GM19395 (cell line): ENCODE measurements around the gene RAB39A.
A peak's percentile ranks its signal among the peaks of the same experiment; 100 is the strongest.

Source experiments
- ATAC-seq: cut with Tn5 transposase; IDR thresholded peaks from one replicate; pipeline ENCODE4 v1.9.1; 2021; ENCODE audit warnings: mild to moderate bottlenecking, moderate library complexity; ENCODE audit not compliant: unreplicated experiment

Gene RAB39A

GRCh38 chr11:107961480-107961879, 33.2 kb downstream of the RAB39A start:
- ATAC-seq: no peak

GRCh38 chr11:107962181-107962580, 33.9 kb downstream of the RAB39A start:
- no peak for ATAC-seq

GRCh38 chr11:107963091-107963490, 34.8 kb downstream of the RAB39A start:
- no peak for ATAC-seq

GRCh38 chr11:107969219-107969618, 41.0 kb downstream of the RAB39A start:
- no peak for ATAC-seq

GRCh38 chr11:107970049-107970448, 41.8 kb downstream of the RAB39A start:
- no peak for ATAC-seq

- ATAC-seq: no peak
These were observed 45.4 kb downstream of the RAB39A start for GRCh38 chr11:107973641-107974040.

GRCh38 chr11:107988397-107989158, 60.3 kb downstream of the RAB39A start:
- no peak for ATAC-seq

- ATAC-seq: no peak
These were observed 63.7 kb downstream of the RAB39A start for GRCh38 chr11:107991868-107992414.

GRCh38 chr11:107996006-107996776, 67.9 kb downstream of the RAB39A start:
- ATAC-seq: no peak

- ATAC-seq: no peak
These were observed 70.5 kb downstream of the RAB39A start for GRCh38 chr11:107998761-107999160.

- ATAC-seq: peak; percentile 97
These were observed 71.7 kb downstream of the RAB39A start for GRCh38 chr11:107999759-108000455.

- ATAC-seq: no peak
These were observed 74.2 kb downstream of the RAB39A start for GRCh38 chr11:108002476-108002875.

GRCh38 chr11:108003623-108004022, 75.4 kb downstream of the RAB39A start:
- no peak for ATAC-seq

- no peak for ATAC-seq
These were observed 79.6 kb downstream of the RAB39A start for GRCh38 chr11:108007819-108008218.

- peak; percentile 91 for ATAC-seq
These were observed 80.6 kb downstream of the RAB39A start, which contains the start of gene CUL5 for GRCh38 chr11:108008656-108009496. Gene CUL5, plus strand, starts transcription at chr11:108008898. Its CDS starts 451 bp downstream, at chr11:108009349.

- ATAC-seq: peak; percentile 21
These were observed 81.5 kb downstream of the RAB39A start for GRCh38 chr11:108009497-108010370.

GRCh38 chr11:108012139-108012725, 84.0 kb downstream of the RAB39A start:
- ATAC-seq: no peak
